Daoy (cell line): ENCODE measurements around the gene PPFIA3. TPM values are rescaled to one million over a fixed set of nuclear protein-coding genes. Genes with fewer than 3 reads are reported as not detected.
A peak's percentile ranks its signal among the peaks of the same experiment; 100 is the strongest.

Source experiments
- DNase-seq: peaks from one replicate; pipeline ENCODE4 v3.0.0-alpha.2; 2015; ENCODE audit warnings: low read depth
- total RNA-seq: library from RNA; depleted of rRNA; stranded (reverse); fragments of >200 nt; shearing (Covaris generic); gene quantifications from 2 replicates; pipeline ENCODE4 v1.2.3, GENCODE V29; 2014

PPFIA3 gene
- total RNA-seq, 1 experiment from 2014 or later = 5.4 TPM

DNA sequence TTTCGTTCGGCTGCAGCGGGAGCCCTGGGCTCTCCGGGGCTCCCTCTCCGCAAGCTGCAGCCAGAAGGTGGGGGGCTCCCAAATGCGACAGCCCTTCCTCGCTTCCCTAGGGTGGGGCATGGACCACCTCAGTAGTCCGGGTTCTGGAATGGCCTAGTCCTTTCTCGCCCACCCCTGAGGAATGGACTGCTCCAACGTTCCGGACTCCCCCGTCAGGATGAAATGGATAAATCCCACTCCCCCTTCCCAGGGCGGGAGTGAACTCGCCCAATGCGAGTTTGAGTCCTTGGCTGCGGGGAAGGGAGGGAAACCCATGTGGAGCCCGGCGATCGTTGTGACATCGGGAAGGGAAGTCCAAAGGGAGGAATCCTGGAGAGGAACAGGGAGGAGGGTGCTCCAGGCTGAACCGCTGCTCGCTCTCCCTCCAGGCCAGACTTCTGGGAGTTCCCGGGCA lies 30.3 kb downstream of the PPFIA3 start:
- peak; percentile 85 for DNase-seq

DNA sequence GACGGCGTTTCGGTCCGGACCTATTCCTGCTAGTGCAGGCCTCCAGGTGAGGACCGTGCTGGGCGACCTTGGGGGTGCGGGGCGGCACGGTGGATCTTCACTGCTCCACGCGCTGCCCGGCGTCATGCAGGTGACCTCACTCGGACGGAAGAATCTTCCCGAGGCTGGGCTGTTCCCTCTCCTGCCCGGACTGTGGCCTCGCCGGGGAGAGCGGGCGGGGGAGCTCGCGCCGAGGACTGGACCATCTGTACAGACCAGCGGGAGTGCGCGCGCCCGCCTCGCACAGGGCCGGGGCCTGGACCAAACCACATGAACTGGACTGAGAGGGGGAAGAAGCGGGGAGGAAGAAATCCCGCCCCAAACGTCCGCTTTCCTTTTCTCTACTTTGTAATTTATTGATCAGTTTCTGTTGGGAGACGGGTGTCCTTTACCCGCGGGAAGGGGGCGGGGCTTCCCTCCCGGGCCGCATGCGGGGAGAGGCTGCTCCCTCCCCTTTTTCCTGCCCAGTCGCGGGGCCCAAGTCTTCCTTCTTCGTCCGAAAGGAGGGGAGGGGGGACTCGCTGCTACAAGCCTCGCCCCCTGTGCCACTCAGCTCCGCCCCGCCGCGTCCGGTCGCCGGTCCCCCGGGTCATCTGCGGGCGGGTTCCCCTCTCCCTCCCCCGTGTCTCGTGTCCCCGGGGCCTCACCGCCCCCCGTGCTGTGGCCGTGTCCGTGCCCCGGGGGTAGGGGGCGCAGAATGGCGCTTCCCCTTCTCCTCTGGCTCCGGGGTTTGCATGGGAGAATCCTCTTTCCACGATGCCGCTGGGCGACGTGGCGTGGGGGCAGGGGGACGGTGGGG lies 31.0 kb downstream of the PPFIA3 start:
- peak; percentile 86 for DNase-seq

DNA sequence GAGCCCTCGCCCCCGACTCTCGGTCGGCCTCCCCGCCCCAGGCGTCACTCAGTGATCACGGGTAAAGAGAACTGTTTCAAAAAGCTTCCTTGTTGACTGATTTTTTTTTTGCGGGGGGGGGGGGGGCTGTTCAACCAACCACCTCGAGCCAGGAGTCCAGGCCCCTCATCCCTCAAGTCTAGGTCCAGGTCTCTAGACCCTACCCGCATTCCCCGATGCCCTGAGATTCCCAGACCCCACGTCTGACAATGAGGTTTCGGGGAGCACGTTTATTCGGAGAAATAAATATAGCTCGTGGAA lies 31.6 kb downstream of the PPFIA3 start:
- no peak for DNase-seq

DNA sequence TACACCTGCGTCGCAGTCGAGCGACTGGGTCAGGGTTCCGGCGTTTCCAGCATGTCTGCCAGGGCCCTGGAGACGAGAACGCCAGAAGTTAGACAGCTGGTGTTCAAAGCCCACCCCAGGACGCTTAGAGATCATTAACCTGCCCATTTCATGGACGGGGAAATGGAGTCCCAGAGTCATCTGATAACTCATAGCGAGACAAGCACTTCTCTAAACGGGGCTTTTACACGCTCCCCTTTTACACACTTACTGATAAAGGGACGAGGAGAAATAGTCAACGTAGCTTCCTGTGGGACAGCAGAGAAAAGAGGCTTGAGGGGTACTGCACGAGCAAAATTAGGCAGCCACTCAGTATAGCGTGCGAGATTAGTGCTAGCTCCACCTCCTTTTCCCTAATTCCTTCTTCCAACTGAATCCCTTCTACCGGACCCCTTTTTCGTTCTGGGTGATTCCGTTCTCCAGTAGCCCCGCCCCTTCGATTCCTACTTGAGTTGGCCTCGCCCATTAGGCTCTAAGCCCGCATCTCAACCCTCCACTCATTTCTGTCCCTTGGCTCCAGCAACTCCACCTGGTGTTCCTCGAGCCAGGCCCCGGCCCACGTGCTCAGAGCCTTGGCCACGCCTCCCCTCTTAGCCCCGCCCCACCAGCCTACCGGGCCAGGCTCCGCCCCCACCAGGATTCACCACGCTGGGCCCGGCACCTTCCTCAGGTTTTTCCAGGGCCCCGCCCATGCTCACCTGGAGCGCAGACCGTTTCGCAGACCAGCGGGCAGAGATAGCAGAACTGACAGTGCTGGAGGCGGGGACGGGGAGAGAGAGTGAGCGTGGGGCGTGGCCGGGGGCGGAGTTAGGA lies 32.1 kb downstream of the PPFIA3 start:
- peak; percentile 83 for DNase-seq

DNA sequence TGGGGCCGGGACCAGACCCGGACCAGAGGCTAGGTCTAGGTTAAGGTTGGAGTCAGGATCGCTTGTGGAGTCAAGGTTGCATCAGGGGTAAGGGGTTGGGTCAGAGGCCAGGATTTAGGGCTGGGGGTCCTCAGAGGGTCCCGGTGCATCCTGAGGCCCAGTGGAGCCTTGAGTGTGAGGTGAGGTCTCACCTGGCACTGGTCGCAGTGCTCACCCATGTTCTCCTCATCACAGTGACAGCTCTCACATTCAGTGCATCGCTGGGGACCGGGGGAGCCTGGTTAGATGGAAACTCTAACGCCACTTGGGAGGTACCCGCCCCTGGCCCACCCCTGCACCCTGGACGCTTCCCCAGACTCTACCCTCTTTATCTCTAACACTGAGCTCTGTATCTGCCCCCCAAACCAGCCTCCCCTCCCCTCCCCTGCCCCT lies 32.8 kb downstream of the PPFIA3 start:
- no peak for DNase-seq

DNA sequence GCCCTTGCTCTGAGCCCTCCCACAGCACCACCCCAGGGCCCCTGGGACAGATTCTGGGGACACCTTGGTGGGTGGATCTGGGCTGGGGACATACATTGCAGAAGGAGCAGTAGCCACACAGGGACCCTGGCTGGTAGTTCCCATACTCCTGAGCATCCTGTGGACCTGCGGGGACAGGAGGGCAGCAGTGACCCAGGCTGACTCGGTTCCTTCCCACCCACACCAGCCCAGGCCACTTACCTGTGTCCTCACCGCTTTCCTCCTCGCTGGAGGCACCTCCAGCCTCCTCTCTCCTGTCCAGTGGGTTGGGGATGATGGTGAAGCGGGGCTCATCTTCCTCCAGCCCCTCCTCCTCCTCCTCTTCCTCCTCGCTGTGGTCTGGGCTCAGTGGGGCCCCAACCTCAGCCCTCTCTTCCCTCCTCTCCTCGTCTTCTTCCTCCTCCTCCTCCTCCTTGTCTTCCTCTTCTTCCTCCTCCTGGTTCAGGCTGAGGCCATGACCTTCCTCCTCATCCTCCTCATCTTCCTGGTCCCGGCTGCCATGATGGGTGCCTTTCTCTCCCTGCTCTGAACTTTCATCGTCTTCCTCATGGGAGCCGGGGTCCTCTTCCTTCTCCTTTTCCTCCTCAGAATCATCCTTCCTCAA lies 33.9 kb downstream of the PPFIA3 start:
- no peak for DNase-seq

DNA sequence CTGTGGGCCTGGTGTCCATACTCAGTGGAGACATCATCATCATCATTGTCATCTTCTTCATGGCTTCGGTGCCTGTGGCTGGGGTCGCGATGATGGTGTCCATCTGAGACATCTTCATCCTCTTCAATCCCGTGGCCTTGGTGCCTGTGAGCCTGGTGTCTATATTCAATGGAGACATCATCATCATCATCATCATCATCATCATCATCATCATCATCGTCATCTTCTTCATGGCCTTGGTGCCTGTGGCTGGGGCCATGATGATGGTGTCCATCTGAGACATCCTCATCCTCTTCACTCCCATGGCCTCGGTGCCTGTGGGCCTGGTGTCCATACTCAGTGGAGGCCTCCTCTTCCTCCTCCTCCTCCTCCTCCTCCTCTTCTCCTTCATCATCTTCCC lies 34.9 kb downstream of the PPFIA3 start:
- no peak for DNase-seq

DNA sequence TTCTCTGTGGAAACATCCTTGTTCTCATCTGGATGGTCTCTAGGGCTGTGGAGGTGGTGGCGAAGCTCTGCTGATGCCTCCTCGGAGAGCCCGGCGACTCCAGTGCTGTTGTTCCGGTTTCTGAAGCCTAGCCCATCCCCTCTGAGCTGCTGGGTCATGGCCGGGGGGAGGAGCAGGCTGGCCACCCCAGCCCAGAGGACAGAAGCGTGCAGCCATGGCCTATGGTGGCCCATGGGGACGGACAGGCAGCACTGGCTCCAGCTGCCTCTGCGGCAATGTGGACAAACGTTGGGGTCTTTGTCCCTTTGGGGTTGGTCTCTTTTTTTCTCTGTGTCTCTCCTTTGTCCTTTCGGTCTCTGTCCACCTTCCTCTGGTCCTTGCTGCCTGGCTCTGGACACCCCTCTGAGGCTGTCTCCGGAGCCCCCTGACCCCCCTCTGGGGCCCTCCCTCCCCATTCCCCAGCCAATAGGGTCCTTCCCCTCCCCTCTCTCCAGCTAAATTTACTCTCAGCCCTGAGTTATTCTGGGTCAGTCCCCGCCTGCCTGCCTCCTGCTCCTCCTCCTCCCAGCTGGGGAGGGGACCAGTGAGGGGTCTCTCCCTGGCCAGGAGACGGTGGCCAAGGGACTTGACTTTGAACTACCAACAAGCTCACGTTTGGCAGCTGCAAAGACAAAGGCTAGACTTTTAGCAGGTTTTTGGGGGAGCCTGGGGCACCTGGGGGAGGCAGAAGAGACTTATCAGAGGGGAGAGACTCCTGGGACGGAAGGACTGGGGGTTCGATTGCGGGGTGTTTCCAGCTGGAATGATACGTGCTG lies 35.9 kb downstream of the PPFIA3 start, which contains the start of gene HRC:
Gene HRC (minus strand): TSS at position 392 of the 815 bp plus-strand sequence. CDS start 159 bp downstream, at position 233.
- DNase-seq = no peak

DNA sequence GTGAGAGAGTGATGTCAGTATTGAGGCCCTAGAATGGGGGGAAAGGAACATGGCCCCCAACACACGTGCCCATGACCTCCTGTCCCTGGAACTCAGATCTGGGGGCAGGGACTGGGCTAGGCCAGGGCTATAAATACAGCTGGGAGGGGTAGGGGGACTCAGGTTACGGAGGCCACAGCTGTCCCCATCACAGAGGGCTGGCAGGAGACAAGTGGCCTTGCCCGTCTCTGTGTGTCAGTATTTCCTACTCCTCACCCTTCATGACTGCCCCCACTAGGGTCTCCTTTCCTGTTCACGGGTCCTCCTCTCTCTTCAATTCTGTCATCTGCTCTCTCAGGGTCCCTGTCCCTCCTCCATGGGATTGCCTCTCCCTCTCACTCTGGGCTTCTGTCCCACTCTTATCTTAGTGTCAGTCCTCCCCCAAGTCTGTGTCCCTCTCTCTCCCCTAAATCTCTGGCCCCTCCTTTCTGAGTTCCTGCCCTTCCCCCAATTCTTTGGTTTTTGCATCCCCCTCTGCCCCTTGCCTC lies 36.5 kb downstream of the PPFIA3 start:
- DNase-seq = no peak

DNA sequence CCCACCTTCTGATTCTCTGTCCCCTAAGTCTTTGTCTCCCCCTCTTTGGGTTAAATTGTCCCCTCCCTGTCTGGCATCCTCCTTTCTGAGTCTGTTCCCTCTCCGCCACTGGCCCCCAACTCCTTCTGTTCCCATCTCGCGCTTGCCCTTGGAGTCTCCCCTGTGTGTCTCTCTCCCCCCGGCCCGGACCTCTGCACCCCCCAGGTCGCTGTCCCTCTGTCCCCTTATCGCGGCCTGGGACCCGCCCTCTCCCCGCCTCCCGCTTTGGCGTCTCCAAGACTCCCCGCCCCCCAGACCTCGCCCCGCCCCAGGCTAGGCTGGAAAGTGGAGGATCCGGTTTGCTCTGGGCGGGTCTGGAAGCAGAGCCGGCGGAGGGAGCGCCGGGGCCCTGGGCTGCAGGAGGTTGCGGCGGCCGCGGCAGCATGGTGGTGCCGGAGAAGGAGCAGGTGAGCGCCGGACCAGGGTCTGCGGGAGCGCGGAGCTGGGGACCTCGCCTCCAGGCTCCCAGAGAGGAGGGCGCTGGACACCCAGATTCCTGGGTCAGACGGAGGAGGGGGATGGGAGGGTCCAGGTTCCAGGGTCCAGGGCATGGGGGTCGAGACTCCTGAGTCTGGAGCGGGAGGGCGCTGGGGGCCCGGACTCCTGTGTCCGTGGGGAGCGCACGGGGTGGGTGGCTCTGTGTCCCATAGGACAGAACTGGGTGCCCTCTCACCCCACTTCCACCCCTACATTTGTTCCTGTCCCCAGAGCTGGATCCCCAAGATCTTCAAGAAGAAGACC lies 38.3 kb downstream of the PPFIA3 start, which contains the start of gene TRPM4:
Gene TRPM4 (plus strand): TSS at position 348 of the 780 bp plus-strand sequence. CDS start 75 bp downstream, at position 423.
- DNase-seq = peak; percentile 87

DNA sequence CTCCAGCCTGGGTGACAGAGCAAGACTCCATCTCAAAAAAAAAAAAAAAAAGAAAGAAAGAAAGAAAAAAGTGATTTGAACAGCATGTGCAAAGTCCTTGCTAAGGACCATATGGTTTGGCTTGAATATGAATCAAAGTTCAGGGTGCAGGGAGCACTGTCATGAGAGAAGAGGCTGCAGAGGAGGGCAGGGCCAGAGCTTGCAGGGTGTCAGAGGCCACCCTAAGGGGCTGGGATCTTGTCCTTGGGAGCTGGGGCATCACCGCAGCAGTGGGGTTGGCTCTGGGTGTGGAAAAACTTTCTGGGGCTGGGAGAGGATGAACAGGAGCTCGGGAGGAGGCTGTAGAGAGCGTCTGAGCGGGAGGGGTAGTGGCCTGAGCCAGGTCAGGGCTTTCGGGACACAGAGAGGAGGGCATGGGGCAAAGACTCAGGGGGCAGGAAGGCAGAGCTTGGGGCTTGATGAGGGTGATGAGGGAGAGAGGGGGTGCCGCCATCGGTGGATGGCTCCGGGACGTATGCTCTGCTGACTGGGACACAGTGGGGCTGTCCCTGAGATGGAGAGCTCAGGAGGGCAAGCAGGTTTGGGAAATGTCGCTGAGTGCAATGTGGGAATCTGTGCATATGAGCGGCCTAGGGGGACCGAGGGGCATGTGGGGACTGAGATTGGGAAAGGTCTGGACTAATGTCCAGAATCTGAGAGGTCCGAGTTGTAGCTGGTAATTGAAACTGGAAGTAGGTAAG lies 41.3 kb downstream of the PPFIA3 start:
- no peak for DNase-seq

DNA sequence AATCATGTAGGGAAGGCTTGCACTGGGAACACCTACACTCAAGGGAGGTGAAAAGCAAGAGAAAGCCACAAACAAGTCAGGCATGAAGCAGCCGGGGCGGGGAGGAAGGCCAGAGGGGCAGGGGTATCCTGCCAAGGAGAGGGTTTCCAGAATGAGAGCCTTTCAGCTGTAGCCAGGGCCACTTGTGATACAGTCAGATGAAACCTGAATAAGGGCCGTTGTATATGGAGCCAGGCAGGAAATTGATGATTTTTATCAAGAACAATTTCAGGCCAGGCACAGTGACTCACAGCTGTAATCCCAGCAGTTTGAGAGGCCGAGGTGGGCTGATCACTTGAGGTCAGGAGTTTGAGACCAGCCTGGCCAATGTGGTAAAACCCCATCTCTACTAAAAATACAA lies 42.6 kb downstream of the PPFIA3 start:
- peak; percentile 54 for DNase-seq

DNA sequence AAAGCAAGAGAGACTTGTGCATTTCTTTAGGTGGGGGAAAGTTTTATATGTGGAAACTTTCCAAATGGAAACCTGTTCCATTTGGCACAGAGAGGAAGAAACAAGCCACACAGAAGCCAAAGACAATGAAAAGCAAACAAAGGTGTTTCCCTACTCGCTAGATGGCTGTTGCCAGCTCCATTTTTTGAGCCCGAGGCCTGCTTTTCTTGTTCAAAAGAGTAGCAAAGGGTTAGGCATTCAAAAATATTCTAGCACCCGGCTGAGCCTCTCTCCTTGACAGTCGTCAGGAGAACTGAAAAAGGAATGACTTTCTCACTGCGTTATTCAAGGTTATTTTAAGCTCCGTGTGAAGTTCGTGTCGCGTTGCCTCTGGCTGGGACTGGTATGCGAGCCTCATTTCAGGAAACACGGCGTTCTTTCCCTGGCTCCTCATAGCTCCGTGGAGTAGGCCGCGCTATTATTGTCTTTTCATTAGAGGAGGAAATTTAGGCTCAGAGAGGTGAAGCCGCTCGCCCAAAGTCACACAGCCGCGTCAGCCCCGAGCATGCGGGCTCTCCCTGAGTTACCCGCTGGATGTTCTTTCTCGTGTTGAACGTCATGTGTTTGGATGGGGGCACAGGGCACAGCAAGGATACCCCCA lies 45.9 kb downstream of the PPFIA3 start:
- no peak for DNase-seq

DNA sequence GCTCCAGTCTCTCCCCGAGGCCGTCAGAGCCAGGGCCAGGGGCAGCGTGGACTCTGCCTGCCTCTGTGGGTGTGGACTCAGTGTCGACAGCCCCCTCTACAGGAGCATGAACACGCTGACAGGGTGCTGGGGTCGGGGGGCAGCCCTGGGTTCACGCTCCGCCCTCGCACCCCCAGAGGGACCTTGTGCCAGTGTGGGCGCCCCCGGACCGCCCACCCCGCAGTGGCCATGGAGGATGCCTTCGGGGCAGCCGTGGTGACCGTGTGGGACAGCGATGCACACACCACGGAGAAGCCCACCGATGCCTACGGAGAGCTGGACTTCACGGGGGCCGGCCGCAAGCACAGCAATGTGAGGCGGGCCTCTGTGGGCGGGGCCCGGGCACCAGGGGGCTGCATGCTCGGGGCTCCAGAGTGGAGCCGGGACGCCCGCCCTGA lies 46.5 kb downstream of the PPFIA3 start:
- no peak for DNase-seq

DNA sequence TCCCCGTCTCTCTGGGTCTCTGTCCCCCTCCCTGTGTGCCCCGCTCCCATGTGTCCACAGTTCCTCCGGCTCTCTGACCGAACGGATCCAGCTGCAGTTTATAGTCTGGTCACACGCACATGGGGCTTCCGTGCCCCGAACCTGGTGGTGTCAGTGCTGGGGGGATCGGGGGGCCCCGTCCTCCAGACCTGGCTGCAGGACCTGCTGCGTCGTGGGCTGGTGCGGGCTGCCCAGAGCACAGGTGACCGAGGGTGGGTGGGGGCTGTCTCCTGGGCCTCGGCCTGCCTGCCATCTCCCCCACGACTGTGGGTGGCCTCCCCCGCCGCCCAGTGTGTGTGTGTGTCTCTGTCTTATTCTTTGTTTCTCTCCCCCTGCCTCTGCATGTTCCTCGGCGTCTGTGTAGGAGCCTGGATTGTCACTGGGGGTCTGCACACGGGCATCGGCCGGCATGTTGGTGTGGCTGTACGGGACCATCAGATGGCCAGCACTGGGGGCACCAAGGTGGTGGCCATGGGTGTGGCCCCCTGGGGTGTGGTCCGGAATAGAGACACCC lies 48.6 kb downstream of the PPFIA3 start:
- no peak for DNase-seq

DNA sequence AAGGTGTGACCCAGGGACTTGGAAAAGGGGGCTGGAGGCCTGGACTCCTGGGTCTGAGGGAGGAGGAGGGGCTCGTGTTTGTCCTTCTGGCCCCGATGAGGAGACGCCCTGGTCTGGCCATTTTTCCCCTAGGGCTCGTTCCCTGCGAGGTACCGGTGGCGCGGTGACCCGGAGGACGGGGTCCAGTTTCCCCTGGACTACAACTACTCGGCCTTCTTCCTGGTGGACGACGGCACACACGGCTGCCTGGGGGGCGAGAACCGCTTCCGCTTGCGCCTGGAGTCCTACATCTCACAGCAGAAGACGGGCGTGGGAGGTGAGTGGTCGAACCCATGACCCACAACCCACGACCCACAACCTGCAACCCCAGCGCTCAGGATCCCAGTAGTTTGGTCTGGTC lies 49.1 kb downstream of the PPFIA3 start:
- no peak for DNase-seq

DNA sequence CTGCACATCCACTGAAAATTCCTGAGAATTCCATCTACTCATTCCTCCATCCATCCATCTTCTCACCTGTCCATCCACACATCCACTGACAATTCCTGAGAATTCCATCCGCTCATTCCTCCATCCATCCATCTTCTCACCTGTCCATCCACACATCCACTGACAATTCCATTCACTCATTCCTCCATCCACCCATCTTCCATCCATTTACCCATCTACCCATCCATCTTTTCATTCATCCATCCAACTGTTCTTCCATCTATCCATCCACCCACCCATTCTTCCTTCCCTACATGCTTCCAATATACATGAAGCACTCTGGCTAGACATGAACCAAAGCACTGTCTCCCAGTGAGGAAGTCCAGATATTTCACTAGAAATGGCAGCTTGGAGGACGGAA lies 53.9 kb downstream of the PPFIA3 start:
- DNase-seq = no peak

DNA sequence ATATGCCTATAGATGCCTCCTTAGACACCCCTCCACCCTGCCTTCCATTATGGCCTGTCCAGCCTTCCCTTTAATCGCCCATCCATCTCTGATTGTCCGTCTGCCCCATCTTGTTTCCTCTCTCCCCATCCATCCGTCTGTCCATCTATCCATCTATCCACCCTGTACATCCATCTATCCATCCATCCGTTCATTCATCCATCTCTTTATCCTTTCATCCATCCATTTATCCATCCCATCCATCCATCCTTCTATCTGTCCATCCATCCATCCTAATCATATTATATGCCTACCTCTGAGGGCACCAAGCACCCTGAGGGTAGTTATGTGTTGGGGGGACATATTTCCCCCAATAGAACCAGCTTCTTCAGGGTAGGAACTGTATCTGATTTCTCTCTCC lies 61.3 kb downstream of the PPFIA3 start:
- DNase-seq = no peak
